Astrocyte (in vitro differentiated cells and primary cell): ENCODE results near the gene GIT1. TPM values are rescaled to one million over a fixed set of nuclear protein-coding genes. Genes with fewer than 3 reads are reported as not detected.

Experiments used
- DNase-seq: peaks from one replicate; pipeline ENCODE4 v3.0.0-alpha.2; 2010; ENCODE audit warnings: low read depth
- FAIRE-seq: peaks from 2 replicates; lab custom pipeline; 2011; peaks lifted over from hg19 to GRCh38; lab: Jason Lieb, UNC
- H2AFZ ChIP-seq: 2 replicates; pipeline ENCODE4 v1.6.0; 2012; ENCODE audit warnings: low read depth, low read length, inconsistent platforms
- H3K27ac ChIP-seq: 2 replicates; pipeline ENCODE4 v1.5.1; 2011; ENCODE audit warnings: low read depth, low read length, inconsistent platforms
- H3K27me3 ChIP-seq: 2 replicates; pipeline ENCODE4 v1.6.0; 2011; ENCODE audit warnings: low read length, inconsistent platforms; ENCODE audit not compliant: insufficient read depth
- H3K36me3 ChIP-seq: 2 replicates; pipeline ENCODE4 v1.5.1; 2011; ENCODE audit warnings: low read length, inconsistent platforms; ENCODE audit not compliant: insufficient read depth
- H3K4me1 ChIP-seq: 2 replicates; pipeline ENCODE4 v1.5.1; 2011; ENCODE audit warnings: low read length, inconsistent platforms; ENCODE audit not compliant: insufficient read depth
- H3K4me2 ChIP-seq: 2 replicates; pipeline ENCODE4 v1.6.0; 2012; ENCODE audit warnings: low read length, inconsistent platforms
- H3K4me3 ChIP-seq: 2 replicates; pipeline ENCODE4 v1.5.1; 2011; ENCODE audit warnings: low read depth, mild to moderate bottlenecking, low read length, inconsistent platforms; ENCODE audit not compliant: insufficient read depth
- H3K79me2 ChIP-seq: 2 replicates; pipeline ENCODE4 v1.6.0; 2012; ENCODE audit warnings: mild to moderate bottlenecking, low read length, inconsistent platforms; ENCODE audit not compliant: insufficient read depth
- H3K9ac ChIP-seq: 2 replicates; pipeline ENCODE4 v1.6.0; 2012; ENCODE audit warnings: mild to moderate bottlenecking, low read length, inconsistent platforms
- H3K9me3 ChIP-seq: 2 replicates; pipeline ENCODE4 v1.5.1; 2012; ENCODE audit warnings: low read depth, mild to moderate bottlenecking, low read length, inconsistent platforms; ENCODE audit not compliant: insufficient read depth
- H4K20me1 ChIP-seq: 2 replicates; pipeline ENCODE4 v1.6.0; 2012; ENCODE audit warnings: low read length, inconsistent platforms; ENCODE audit not compliant: insufficient read depth
- H3K27ac Mint-ChIP-seq: one replicate; pipeline ENCODE4 v1.8.0; 2021; ENCODE audit warnings: mild to moderate bottlenecking, mixed read lengths; ENCODE audit not compliant: unreplicated experiment
- H3K27me3 Mint-ChIP-seq: one replicate; pipeline ENCODE4 v1.8.0; 2021; ENCODE audit warnings: low read depth, mixed read lengths; ENCODE audit not compliant: unreplicated experiment
- H3K36me3 Mint-ChIP-seq: one replicate; pipeline ENCODE4 v1.8.0; 2021; ENCODE audit warnings: low read depth, mixed read lengths; ENCODE audit not compliant: unreplicated experiment
- H3K4me1 Mint-ChIP-seq: one replicate; pipeline ENCODE4 v1.8.0; 2021; ENCODE audit warnings: low read depth, mixed read lengths; ENCODE audit not compliant: unreplicated experiment
- H3K4me3 Mint-ChIP-seq: one replicate; pipeline ENCODE4 v1.8.0; 2021; ENCODE audit warnings: mild to moderate bottlenecking, moderate library complexity, mixed read lengths; ENCODE audit not compliant: unreplicated experiment
- H3K9me3 Mint-ChIP-seq: one replicate; pipeline ENCODE4 v1.8.0; 2021; ENCODE audit warnings: mild to moderate bottlenecking, mixed read lengths; ENCODE audit not compliant: unreplicated experiment
- CTCF ChIP-seq: IDR thresholded peaks from 2 replicates; pipeline ENCODE4 v1.5.1; 2011; ENCODE audit warnings: low read depth, mild to moderate bottlenecking, inconsistent platforms, low read length, moderate library complexity; ENCODE audit not compliant: insufficient read depth
- EZH2 ChIP-seq: IDR thresholded peaks from 2 replicates; pipeline ENCODE4 v1.6.1; 2012; ENCODE audit warnings: mild to moderate bottlenecking, low read length, inconsistent platforms; ENCODE audit not compliant: insufficient read depth
- total RNA-seq: library from RNA; stranded (reverse); gene quantifications from 2 replicates; pipeline ENCODE4 v1.2.1, GENCODE V29; 2021

The GIT1 gene
- total RNA-seq, 1 donor from 2014 or later, result 52.2 TPM

- Histone ChIP-seq H3K4me2 (peak overlapping the region; percentile 54), H3K9me3 (no peaks in the 10 kb centered on the region), H3K36me3 (no peaks in the 10 kb centered on the region), H3K27ac (peak overlapping the region; percentile 31), H3K4me1 (peaks cover 44% of the 10 kb centered on the region), H3K27me3 (no peaks in the 10 kb centered on the region), H2AFZ (no peak overlapping the region), H3K4me3 (no peak overlapping the region), H4K20me1 (peaks cover 72% of the 10 kb centered on the region), H3K79me2 (peaks cover 72% of the 10 kb centered on the region), H3K9ac (peak overlapping the region; percentile 21)
- H3K36me3 Mint-ChIP-seq, result peaks cover 4% of the 10 kb centered on the region
- FAIRE-seq (no peak), DNase-seq (peak; percentile 10)
- H3K27ac Mint-ChIP-seq, result no peak overlapping the region
- H3K27me3 Mint-ChIP-seq, result no peaks in the 10 kb centered on the region
- no peaks in the 10 kb centered on the region for H3K9me3 Mint-ChIP-seq
- peaks cover 18% of the 10 kb centered on the region for H3K4me1 Mint-ChIP-seq
- TF ChIP-seq EZH2 (no peak), CTCF (no peak)
- no peak overlapping the region for H3K4me3 Mint-ChIP-seq
Measured at GRCh38 chr17:29585080-29585751, 4.2 kb downstream of the GIT1 start.

- Mint-ChIP-seq H3K27ac (peak overlapping the region; percentile 66), H3K9me3 (no peaks in the 10 kb centered on the region), H3K36me3 (peaks cover 6% of the 10 kb centered on the region), H3K4me3 (no peak overlapping the region), H3K4me1 (peaks cover 18% of the 10 kb centered on the region), H3K27me3 (no peaks in the 10 kb centered on the region)
- Histone ChIP-seq H3K9me3 (no peaks in the 10 kb centered on the region), H2AFZ (no peak overlapping the region), H3K27me3 (no peaks in the 10 kb centered on the region), H3K36me3 (no peaks in the 10 kb centered on the region), H3K9ac (peak overlapping the region; percentile 32), H3K27ac (peak overlapping the region; percentile 31), H3K4me2 (peak overlapping the region; percentile 54), H3K79me2 (peaks cover 72% of the 10 kb centered on the region), H3K4me3 (no peak overlapping the region), H4K20me1 (peaks cover 78% of the 10 kb centered on the region), H3K4me1 (peaks cover 37% of the 10 kb centered on the region)
- no peak for FAIRE-seq
- TF ChIP-seq CTCF (no peak), EZH2 (no peak)
- no peak for DNase-seq
Measured at GRCh38 chr17:29584452-29585079, 4.9 kb downstream of the GIT1 start.
